ENCODE results near the gene CADM1.

GRCh38 chr11:115421352-115421991 lies 82.7 kb downstream of the CADM1 start:
- TF ChIP-seq, protein P1, sequence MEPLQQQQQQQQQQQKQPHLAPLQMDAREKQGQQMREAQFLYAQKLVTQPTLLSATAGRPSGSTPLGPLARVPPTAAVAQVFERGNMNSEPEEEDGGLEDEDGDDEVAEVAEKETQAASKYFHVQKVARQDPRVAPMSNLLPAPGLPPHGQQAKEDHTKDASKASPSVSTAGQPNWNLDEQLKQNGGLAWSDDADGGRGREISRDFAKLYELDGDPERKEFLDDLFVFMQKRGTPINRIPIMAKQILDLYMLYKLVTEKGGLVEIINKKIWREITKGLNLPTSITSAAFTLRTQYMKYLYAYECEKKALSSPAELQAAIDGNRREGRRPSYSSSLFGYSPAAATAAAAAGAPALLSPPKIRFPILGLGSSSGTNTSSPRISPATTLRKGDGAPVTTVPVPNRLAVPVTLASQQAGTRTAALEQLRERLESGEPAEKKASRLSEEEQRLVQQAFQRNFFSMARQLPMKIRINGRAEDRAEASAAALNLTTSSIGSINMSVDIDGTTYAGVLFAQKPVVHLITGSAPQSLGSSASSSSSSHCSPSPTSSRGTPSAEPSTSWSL (CRISPR knock-in tag; IDR thresholded peaks at IDR 0.05; ENCODE audit: borderline replicate concordance): no peak
- TF ChIP-seq, protein P2, sequence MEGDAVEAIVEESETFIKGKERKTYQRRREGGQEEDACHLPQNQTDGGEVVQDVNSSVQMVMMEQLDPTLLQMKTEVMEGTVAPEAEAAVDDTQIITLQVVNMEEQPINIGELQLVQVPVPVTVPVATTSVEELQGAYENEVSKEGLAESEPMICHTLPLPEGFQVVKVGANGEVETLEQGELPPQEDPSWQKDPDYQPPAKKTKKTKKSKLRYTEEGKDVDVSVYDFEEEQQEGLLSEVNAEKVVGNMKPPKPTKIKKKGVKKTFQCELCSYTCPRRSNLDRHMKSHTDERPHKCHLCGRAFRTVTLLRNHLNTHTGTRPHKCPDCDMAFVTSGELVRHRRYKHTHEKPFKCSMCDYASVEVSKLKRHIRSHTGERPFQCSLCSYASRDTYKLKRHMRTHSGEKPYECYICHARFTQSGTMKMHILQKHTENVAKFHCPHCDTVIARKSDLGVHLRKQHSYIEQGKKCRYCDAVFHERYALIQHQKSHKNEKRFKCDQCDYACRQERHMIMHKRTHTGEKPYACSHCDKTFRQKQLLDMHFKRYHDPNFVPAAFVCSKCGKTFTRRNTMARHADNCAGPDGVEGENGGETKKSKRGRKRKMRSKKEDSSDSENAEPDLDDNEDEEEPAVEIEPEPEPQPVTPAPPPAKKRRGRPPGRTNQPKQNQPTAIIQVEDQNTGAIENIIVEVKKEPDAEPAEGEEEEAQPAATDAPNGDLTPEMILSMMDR (IDR thresholded peaks at IDR 0.05 in 2 of 3, conservative IDR thresholded peaks at IDR 0.05 in 1 of 3; ENCODE audit: insufficient read depth in 2 of 3, low read depth in 1 of 3, low read length in 3 of 3): no peak
- TF ChIP-seq YY1 (IDR thresholded peaks at IDR 0.05; ENCODE audit: borderline replicate concordance in 1 of 3, control insufficient read depth in 1 of 3, extremely low read depth in 1 of 3, insufficient read depth in 3 of 3, insufficient read length in 1 of 3, insufficient replicate concordance in 2 of 3, low read depth in 1 of 3, low read length in 2 of 3): no peak
- no peak for TF ChIP-seq ZFPM2 (CRISPR knock-in tag; IDR thresholded peaks at IDR 0.05)
- no peak for TF ChIP-seq CTBP1 (IDR thresholded peaks at IDR 0.05; ENCODE audit: borderline replicate concordance)
- no peak for TF ChIP-seq POLR2AphosphoS5 (IDR thresholded peaks at IDR 0.05; ENCODE audit: control insufficient read depth, insufficient read depth, low read depth, low read length)
- TF ChIP-seq, protein P3, sequence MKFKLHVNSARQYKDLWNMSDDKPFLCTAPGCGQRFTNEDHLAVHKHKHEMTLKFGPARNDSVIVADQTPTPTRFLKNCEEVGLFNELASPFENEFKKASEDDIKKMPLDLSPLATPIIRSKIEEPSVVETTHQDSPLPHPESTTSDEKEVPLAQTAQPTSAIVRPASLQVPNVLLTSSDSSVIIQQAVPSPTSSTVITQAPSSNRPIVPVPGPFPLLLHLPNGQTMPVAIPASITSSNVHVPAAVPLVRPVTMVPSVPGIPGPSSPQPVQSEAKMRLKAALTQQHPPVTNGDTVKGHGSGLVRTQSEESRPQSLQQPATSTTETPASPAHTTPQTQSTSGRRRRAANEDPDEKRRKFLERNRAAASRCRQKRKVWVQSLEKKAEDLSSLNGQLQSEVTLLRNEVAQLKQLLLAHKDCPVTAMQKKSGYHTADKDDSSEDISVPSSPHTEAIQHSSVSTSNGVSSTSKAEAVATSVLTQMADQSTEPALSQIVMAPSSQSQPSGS (CRISPR knock-in tag; IDR thresholded peaks at IDR 0.05): no peak
- no peak for TF ChIP-seq CCAR2 (IDR thresholded peaks at IDR 0.05; ENCODE audit: low read depth, low read length)
- TF ChIP-seq BRCA1 (IDR thresholded peaks at IDR 0.05): no peak
- TF ChIP-seq BRCA1 (CRISPR knock-in tag; IDR thresholded peaks at IDR 0.05): no peak

Data from K562 (cell line).